HCT116 (cell line): ENCODE results near the gene CCL16. TPM values are rescaled to one million over a fixed set of nuclear protein-coding genes. Genes with fewer than 3 reads are reported as not detected.

Experiments used
- ATAC-seq: fragments of 200-7000 bp; cut with Tn5 transposase; 2 replicates; pipeline ENCODE4 v1.9.1; 2020; ENCODE audit warnings: mild to moderate bottlenecking, moderate library complexity
- BruUV-seq: library from RNA; stranded (reverse); fragments of 400-500 nt; replicated peaks from 2 replicates; lab custom pipeline; 2021; lab: Mats Ljungman, UMichigan
- CTCF ChIA-PET: fragments of 300-600 bp; sonication (Branson Sonifier 250); formaldehyde crosslinking; loops from one replicate; lab custom pipeline; 2021; ENCODE audit warnings: antibody characterized with exemption; lab: Charles Lee
- POLR2A ChIA-PET: fragments of 300-600, 350-600 bp; sonication (Branson Sonifier 250); formaldehyde crosslinking; loops from one replicate; lab custom pipeline; 2021; ENCODE audit warnings: antibody characterized with exemption; lab: Charles Lee
- RAD21 ChIA-PET, 2 experiments: fragments of 300-600 bp; sonication (Branson Sonifier 250); formaldehyde crosslinking; loops; one replicate each; lab custom pipeline; 2023; ENCODE audit warnings: low total read pairs in 2 of 2; ENCODE audit not compliant: uncharacterized antibody in 2 of 2, unreplicated experiment in 2 of 2, low non-redundant PET in 1 of 2; lab: Charles Lee
- DNase-seq: peaks from one replicate; pipeline ENCODE4 v3.0.0-alpha.2; 2010; ENCODE audit warnings: low read depth, low spot score
- H2AFZ ChIP-seq: fragments of 200-600 bp; shearing (Covaris generic), sonication (generic); 2 replicates; pipeline ENCODE4 v1.6.1; 2017; ENCODE audit warnings: low read depth, mixed run types, mixed read lengths, antibody characterized with exemption, low read length; ENCODE audit not compliant: poor library complexity, severe bottlenecking
- H3K27ac ChIP-seq: 2 replicates; pipeline ENCODE4 v1.5.1; 2012; ENCODE audit warnings: low read depth, low read length
- H3K27me3 ChIP-seq: fragments of 200-600 bp; sonication (generic); 2 replicates; pipeline ENCODE4 v1.6.1; 2016; ENCODE audit warnings: mixed run types, low read length, mixed read lengths; ENCODE audit not compliant: insufficient read depth
- H3K36me3 ChIP-seq, 2 experiments: fragments of 200-500 bp in 1 of 2; fragments of 200-600 bp in 1 of 2; sonication (Bioruptor generic) in 1 of 2; sonication (generic) in 1 of 2; 2 replicates each; pipeline versions ENCODE4 v1.5.1 to v1.6.1; 2014 to 2016; ENCODE audit warnings: low read length in 2 of 2, inconsistent platforms in 1 of 2, mixed read lengths in 1 of 2, mixed run types in 1 of 2; ENCODE audit not compliant: insufficient read depth in 2 of 2, control insufficient read depth in 1 of 2
- H3K4me1 ChIP-seq, 2 experiments: fragments of 200-600 bp in 1 of 2; sonication (generic) in 1 of 2; 2 replicates each; pipeline versions ENCODE4 v1.5.1 to v1.6.1; 2012 to 2017; ENCODE audit warnings: low read length in 2 of 2, inconsistent platforms in 1 of 2, mild to moderate bottlenecking in 1 of 2, mixed read lengths in 1 of 2, mixed run types in 1 of 2, moderate library complexity in 1 of 2; ENCODE audit not compliant: insufficient read depth in 2 of 2, control insufficient read depth in 1 of 2
- H3K4me2 ChIP-seq: fragments of 200-600 bp; sonication (generic); 2 replicates; pipeline ENCODE4 v1.6.1; 2017; ENCODE audit warnings: mixed run types, low read length, mixed read lengths
- H3K4me3 ChIP-seq, 2 experiments: fragments of 200-600 bp in 1 of 2; sonication (generic) in 1 of 2; replicated peaks in 1 of 2; 2 replicates each; pipeline ENCODE4 v1.5.1; 2011 to 2016; ENCODE audit warnings: low read length in 2 of 2, control low read depth in 1 of 2, low read depth in 1 of 2, mild to moderate bottlenecking in 1 of 2, mixed read lengths in 1 of 2, mixed run types in 1 of 2
- H3K79me2 ChIP-seq: fragments of 200-600 bp; sonication (generic); 2 replicates; pipeline ENCODE4 v1.6.1; 2017; ENCODE audit warnings: mild to moderate bottlenecking, mixed run types, low read length, moderate library complexity, mixed read lengths; ENCODE audit not compliant: insufficient read depth
- H3K9ac ChIP-seq: fragments of 200-600 bp; sonication (generic); 2 replicates; pipeline ENCODE4 v1.6.1; 2016; ENCODE audit warnings: low read length, mixed read lengths
- H3K9me2 ChIP-seq: fragments of 200-600 bp; sonication (generic), shearing (Covaris generic); 2 replicates; pipeline ENCODE4 v1.6.1; 2017; ENCODE audit warnings: mixed run types, mild to moderate bottlenecking, moderate library complexity; ENCODE audit not compliant: insufficient read depth
- H3K9me3 ChIP-seq, 2 experiments: fragments of 200-500 bp in 1 of 2; fragments of 200-600 bp in 1 of 2; sonication (Bioruptor generic) in 1 of 2; sonication (generic) in 1 of 2; 2 replicates each; pipeline ENCODE4 v1.6.1; 2014 to 2017; ENCODE audit warnings: low read length in 2 of 2, mixed read lengths in 2 of 2, inconsistent platforms in 1 of 2, low read depth in 1 of 2, mild to moderate bottlenecking in 1 of 2, mixed run types in 1 of 2, moderate library complexity in 1 of 2; ENCODE audit not compliant: control insufficient read depth in 1 of 2, insufficient read depth in 1 of 2
- H4K20me1 ChIP-seq: fragments of 200-600 bp; sonication (generic), shearing (Covaris generic); 2 replicates; pipeline ENCODE4 v1.6.1; 2017; ENCODE audit warnings: mixed run types, mild to moderate bottlenecking, moderate library complexity; ENCODE audit not compliant: insufficient read depth
- CBX3 ChIP-seq: IDR thresholded peaks from 2 replicates; pipeline ENCODE4 v1.6.1; 2012; ENCODE audit warnings: low read depth
- CEBPB ChIP-seq: IDR thresholded peaks from 2 replicates; pipeline ENCODE4 v1.6.1; 2012; ENCODE audit warnings: low read depth
- ELF1 ChIP-seq: IDR thresholded peaks from 2 replicates; pipeline ENCODE4 v1.6.1; 2012; ENCODE audit warnings: low read depth, borderline replicate concordance
- JUND ChIP-seq: IDR thresholded peaks from 2 replicates; pipeline ENCODE4 v1.6.1; 2012
- REST ChIP-seq: IDR thresholded peaks from 2 replicates; pipeline ENCODE4 v1.6.1; 2012; ENCODE audit warnings: low read depth
- intact Hi-C: fragments of 100-400 bp; cut with micrococcal nuclease; formaldehyde crosslinking; loops from 2 replicates; pipeline ENCODE4 v1.10.0; 2022
- total RNA-seq: library from RNA; stranded (reverse); gene quantifications from one replicate; pipeline ENCODE4 v1.2.1, GENCODE V29; 2021; ENCODE audit not compliant: unreplicated experiment
- TF ChIP-seq, protein P1 (sequence below): IDR thresholded peaks from 2 replicates; pipeline ENCODE4 v1.6.1; 2011; ENCODE audit warnings: mild to moderate bottlenecking, low read length, moderate library complexity; ENCODE audit not compliant: insufficient replicate concordance; ENCODE audit errors: extremely low read depth

CCL16 gene
- total RNA-seq, 1 experiment from 2014 or later = not detected

DNA sequence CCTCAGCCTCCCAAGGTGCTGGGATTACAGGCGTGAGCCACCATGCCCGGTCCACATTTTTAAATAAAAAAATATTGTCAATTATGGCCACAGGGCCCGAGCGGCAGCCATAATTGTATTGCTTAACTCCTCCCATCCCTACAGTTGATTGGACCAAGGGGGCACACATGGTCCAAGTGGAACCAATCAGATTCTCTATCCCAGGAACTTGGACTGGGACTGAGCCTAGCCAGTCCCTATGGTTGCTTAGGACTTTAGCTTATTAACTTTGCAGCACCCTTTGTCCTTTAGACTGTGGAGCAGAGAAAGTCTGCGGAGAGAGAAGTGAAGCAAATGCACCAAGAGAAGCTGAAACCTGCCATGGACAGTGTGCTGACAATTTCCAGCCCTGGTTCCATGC lies 45.2 kb downstream of the CCL16 start (continued):
- no peak for TF ChIP-seq REST
- TF ChIP-seq, all 23 proteins: peak for 0

- BruUV-seq = no TSS peak
- Histone ChIP-seq H3K9me2 (no peaks in the 10 kb centered on the region), H3K27ac (no peak overlapping the region), H3K4me2 (no peak overlapping the region), H3K27me3 (no peaks in the 10 kb centered on the region), H3K4me1 (peaks cover 7 to 25% of the 10 kb centered on the region in 2 experiments), H2AFZ (no peak overlapping the region), H3K4me3 (no peak overlapping the region), H3K9me3 (no peaks in the 10 kb centered on the region), H4K20me1 (no peaks in the 10 kb centered on the region), H3K36me3 (no peaks in the 10 kb centered on the region), H3K9ac (no peak overlapping the region), H3K79me2 (no peaks in the 10 kb centered on the region)
- TF ChIP-seq, protein P1, sequence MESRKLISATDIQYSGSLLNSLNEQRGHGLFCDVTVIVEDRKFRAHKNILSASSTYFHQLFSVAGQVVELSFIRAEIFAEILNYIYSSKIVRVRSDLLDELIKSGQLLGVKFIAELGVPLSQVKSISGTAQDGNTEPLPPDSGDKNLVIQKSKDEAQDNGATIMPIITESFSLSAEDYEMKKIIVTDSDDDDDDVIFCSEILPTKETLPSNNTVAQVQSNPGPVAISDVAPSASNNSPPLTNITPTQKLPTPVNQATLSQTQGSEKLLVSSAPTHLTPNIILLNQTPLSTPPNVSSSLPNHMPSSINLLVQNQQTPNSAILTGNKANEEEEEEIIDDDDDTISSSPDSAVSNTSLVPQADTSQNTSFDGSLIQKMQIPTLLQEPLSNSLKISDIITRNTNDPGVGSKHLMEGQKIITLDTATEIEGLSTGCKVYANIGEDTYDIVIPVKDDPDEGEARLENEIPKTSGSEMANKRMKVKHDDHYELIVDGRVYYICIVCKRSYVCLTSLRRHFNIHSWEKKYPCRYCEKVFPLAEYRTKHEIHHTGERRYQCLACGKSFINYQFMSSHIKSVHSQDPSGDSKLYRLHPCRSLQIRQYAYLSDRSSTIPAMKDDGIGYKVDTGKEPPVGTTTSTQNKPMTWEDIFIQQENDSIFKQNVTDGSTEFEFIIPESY = no peak
- TF ChIP-seq CEBPB (no peak), JUND (no peak), ELF1 (no peak), CBX3 (no peak)
- intact Hi-C loops = no loop called here
- ChIA-PET CTCF (no interaction called here), RAD21 (no interaction called here), POLR2A (no interaction called here)
- no peak for DNase-seq
- ATAC-seq = no peak
Measured at GRCh38 chr17:35934760-35935159, 46.5 kb downstream of the CCL16 start.
